ENCODE measurements around the gene NTN4. TPM values are rescaled to one million over a fixed set of nuclear protein-coding genes. Genes with fewer than 3 reads are reported as not detected.

Gene NTN4
- total RNA-seq, 1 experiment from 2014 or later, result 68.4 TPM

GRCh38 chr12:95637471-95638155 is 153.0 kb downstream of the NTN4 start:
- H3K27ac Mint-ChIP-seq (ENCODE audit: unreplicated experiment), result peak overlapping the region; percentile 27
- H3K4me1 Mint-ChIP-seq (ENCODE audit: low read depth, unreplicated experiment), result peaks cover 77% of the 10 kb centered on the region
- H3K36me3 Mint-ChIP-seq (ENCODE audit: insufficient read depth, unreplicated experiment), result peaks cover 35% of the 10 kb centered on the region
- no peak overlapping the region for H3K4me3 Mint-ChIP-seq (ENCODE audit: low read depth, unreplicated experiment)
- no TSS peak for BruUV-seq (replicated peaks)
- no peak for DNase-seq
- intact Hi-C loops (cut with micrococcal nuclease; ENCODE audit: unreplicated experiment), result no loop called here
- H3K27me3 Mint-ChIP-seq (ENCODE audit: unreplicated experiment), result no peaks in the 10 kb centered on the region
- peaks cover 6% of the 10 kb centered on the region for H3K9me3 Mint-ChIP-seq (ENCODE audit: low read depth, unreplicated experiment)
- no peak for TF ChIP-seq CTCF (IDR thresholded peaks at IDR 0.05; ENCODE audit: unreplicated experiment)
- CTCF ChIA-PET, result no interaction called here

GRCh38 chr12:95637010-95637409 is 153.6 kb downstream of the NTN4 start:
- Mint-ChIP-seq H3K9me3 (ENCODE audit: low read depth, unreplicated experiment) (peaks cover 8% of the 10 kb centered on the region), H3K27me3 (ENCODE audit: unreplicated experiment) (no peaks in the 10 kb centered on the region), H3K27ac (ENCODE audit: unreplicated experiment) (no peak overlapping the region), H3K4me3 (ENCODE audit: low read depth, unreplicated experiment) (no peak overlapping the region), H3K36me3 (ENCODE audit: insufficient read depth, unreplicated experiment) (peaks cover 38% of the 10 kb centered on the region), H3K4me1 (ENCODE audit: low read depth, unreplicated experiment) (peaks cover 76% of the 10 kb centered on the region)
- CTCF ChIA-PET, result no interaction called here
- intact Hi-C loops (cut with micrococcal nuclease; ENCODE audit: unreplicated experiment), result no loop called here
- no peak for TF ChIP-seq CTCF (IDR thresholded peaks at IDR 0.05; ENCODE audit: unreplicated experiment)
- no peak for DNase-seq
- BruUV-seq (replicated peaks), result no TSS peak

- intact Hi-C loops (cut with micrococcal nuclease; ENCODE audit: unreplicated experiment), result loop anchor here (1.0 to 5.0 kb wide), 2 partner anchors 14 to 67 kb away; no protein-coding TSS in a partner anchor
- Mint-ChIP-seq H3K27me3 (ENCODE audit: unreplicated experiment) (no peaks in the 10 kb centered on the region), H3K4me1 (ENCODE audit: low read depth, unreplicated experiment) (peaks cover 67% of the 10 kb centered on the region), H3K27ac (ENCODE audit: unreplicated experiment) (peak overlapping the region; percentile 98), H3K36me3 (ENCODE audit: insufficient read depth, unreplicated experiment) (peaks cover 38% of the 10 kb centered on the region), H3K4me3 (ENCODE audit: low read depth, unreplicated experiment) (peak overlapping the region; percentile 42), H3K9me3 (ENCODE audit: low read depth, unreplicated experiment) (peaks cover 11% of the 10 kb centered on the region)
- DNase-seq, result peak; percentile 78
- BruUV-seq (replicated peaks), result TSS peak; percentile 88
- CTCF ChIA-PET, result interaction anchor here (0.6 to 3.6 kb wide), 13 partner anchors 10 to 171 kb away, joined by 3 to 22 read pairs (median 4); no protein-coding TSS in a partner anchor
- no peak for TF ChIP-seq CTCF (IDR thresholded peaks at IDR 0.05; ENCODE audit: unreplicated experiment)
Measured at GRCh38 chr12:95634622-95635621, 155.6 kb downstream of the NTN4 start.

- no TSS peak for BruUV-seq (replicated peaks)
- Mint-ChIP-seq H3K27ac (ENCODE audit: unreplicated experiment) (peak overlapping the region; percentile 98), H3K9me3 (ENCODE audit: low read depth, unreplicated experiment) (peaks cover 11% of the 10 kb centered on the region), H3K36me3 (ENCODE audit: insufficient read depth, unreplicated experiment) (peaks cover 38% of the 10 kb centered on the region), H3K4me1 (ENCODE audit: low read depth, unreplicated experiment) (peaks cover 62% of the 10 kb centered on the region), H3K4me3 (ENCODE audit: low read depth, unreplicated experiment) (peak overlapping the region; percentile 42), H3K27me3 (ENCODE audit: unreplicated experiment) (no peaks in the 10 kb centered on the region)
- DNase-seq, result no peak
- CTCF ChIA-PET, result interaction anchor here (0.6 to 3.6 kb wide), 9 partner anchors 9 to 172 kb away, joined by 3 to 22 read pairs (median 5); no protein-coding TSS in a partner anchor
- no peak for TF ChIP-seq CTCF (IDR thresholded peaks at IDR 0.05; ENCODE audit: unreplicated experiment)
- intact Hi-C loops (cut with micrococcal nuclease; ENCODE audit: unreplicated experiment), result loop anchor here (1.0 to 5.0 kb wide), 2 partner anchors 20 to 68 kb away; no protein-coding TSS in a partner anchor
Measured at GRCh38 chr12:95633732-95634465, 156.7 kb downstream of the NTN4 start.
